Measurements from ENCODE around the gene CAP1. TPM values are rescaled to one million over a fixed set of nuclear protein-coding genes. Genes with fewer than 3 reads are reported as not detected.

Gene CAP1, protein sequence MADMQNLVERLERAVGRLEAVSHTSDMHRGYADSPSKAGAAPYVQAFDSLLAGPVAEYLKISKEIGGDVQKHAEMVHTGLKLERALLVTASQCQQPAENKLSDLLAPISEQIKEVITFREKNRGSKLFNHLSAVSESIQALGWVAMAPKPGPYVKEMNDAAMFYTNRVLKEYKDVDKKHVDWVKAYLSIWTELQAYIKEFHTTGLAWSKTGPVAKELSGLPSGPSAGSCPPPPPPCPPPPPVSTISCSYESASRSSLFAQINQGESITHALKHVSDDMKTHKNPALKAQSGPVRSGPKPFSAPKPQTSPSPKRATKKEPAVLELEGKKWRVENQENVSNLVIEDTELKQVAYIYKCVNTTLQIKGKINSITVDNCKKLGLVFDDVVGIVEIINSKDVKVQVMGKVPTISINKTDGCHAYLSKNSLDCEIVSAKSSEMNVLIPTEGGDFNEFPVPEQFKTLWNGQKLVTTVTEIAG
- total RNA-seq (10 to 100 TPM; 34.2 to 71.0 (median 61.9) TPM), polyA plus RNA-seq (100 to 1,000 TPM in 1 of 3 donors, 10 to 100 TPM in 2; 33.7 to 116 (median 56.6) TPM)
- long read RNA-seq, donor 1, transcript CAP1-206 (13 exons, 2,217 nt), result major isoform, 17 of 33 reads
- long read RNA-seq, donor 1, transcript CAP1-203 (13 exons, 3,105 nt), result minor isoform, 5 of 33 reads
- long read RNA-seq, donor 1, transcript CAP1-202 (13 exons, 1,496 nt), result minor isoform, 5 of 33 reads
- long read RNA-seq, donor 1, partial matches to known transcripts, result 1 of 33 reads
- long read RNA-seq, donor 1, other reads (novel, unspliced or antisense), result 5 of 33 reads
- long read RNA-seq, donor 2, transcript CAP1-203 (13 exons, 3,105 nt), result minor isoform, 20 of 90 reads
- long read RNA-seq, donor 2, transcript CAP1-206 (13 exons, 2,217 nt), result major isoform, 30 of 90 reads
- long read RNA-seq, donor 2, transcript CAP1-202 (13 exons, 1,496 nt), result minor isoform, 10 of 90 reads
- long read RNA-seq, donor 2, partial matches to known transcripts, result 4 of 90 reads
- long read RNA-seq, donor 2, other reads (novel, unspliced or antisense), result 21 of 90 reads

DNA sequence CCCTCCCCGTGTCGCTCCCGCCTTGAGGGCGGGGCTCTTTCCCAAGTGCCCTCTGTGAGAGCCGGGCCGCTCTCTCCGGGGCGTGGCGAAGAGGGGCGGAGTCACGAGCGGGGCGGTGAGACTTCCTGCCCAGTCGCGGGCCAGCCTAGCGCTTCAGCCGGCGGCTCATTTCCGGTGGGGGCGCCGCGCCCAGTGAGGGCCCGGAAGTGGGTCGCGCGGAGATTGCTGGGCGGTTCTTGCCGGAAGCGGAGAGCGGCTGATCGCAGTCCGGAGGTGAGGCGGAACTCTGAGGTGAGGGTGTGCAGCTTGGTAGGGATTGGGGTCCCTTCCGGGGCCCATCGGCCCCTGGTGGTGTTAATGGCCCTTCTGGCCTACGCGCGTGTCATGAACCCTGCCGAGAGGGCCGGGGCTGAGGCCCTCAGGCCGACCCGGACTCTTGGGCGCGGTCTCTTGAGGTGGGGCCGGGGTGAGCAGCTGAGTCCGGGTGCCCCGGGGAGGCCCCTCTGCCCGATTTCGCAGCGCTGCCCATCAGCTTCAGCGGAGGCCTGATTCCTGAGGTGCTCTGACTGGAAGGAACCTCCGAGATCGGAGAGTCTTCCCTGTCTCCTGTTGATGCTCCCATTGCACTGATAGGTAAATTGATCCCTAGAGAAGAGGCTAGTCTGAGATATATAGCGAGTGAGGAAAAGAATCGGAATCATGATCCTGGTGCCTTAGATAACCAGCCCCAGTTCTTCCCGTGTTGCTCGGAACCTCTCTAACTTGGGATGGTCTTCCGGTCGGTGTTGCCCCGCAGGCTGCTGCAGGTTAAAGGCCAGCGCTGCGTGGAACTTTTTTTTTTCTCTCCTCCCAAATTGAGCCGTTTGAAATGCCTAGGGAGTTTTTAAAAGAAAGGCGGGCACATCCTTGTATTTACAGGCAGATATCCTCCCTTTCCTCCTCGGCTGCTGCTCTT is at the start of gene CAP1:
TSS of gene CAP1 (plus strand) at position 219 of the 955 bp plus-strand sequence. CDS start 18,618 bp downstream, outside the sequence.
- H3K27me3 ChIP-seq (ENCODE audit: insufficient read depth in 3 of 3, low read length in 2 of 3), result no peaks in the 10 kb centered on the region
- H3K4me3 ChIP-seq, result peak within 1 kb of the TSS; percentile 94
- H3K4me1 ChIP-seq, result peaks cover 59% of the 10 kb centered on the region
- intact Hi-C loops (cut with DNase I), result loop anchor here in 1 of 2 donors (10.0 kb wide), 1 partner anchor 214 kb away; the partner anchor contains the start of gene ZMPSTE24
- TF ChIP-seq, protein P1, sequence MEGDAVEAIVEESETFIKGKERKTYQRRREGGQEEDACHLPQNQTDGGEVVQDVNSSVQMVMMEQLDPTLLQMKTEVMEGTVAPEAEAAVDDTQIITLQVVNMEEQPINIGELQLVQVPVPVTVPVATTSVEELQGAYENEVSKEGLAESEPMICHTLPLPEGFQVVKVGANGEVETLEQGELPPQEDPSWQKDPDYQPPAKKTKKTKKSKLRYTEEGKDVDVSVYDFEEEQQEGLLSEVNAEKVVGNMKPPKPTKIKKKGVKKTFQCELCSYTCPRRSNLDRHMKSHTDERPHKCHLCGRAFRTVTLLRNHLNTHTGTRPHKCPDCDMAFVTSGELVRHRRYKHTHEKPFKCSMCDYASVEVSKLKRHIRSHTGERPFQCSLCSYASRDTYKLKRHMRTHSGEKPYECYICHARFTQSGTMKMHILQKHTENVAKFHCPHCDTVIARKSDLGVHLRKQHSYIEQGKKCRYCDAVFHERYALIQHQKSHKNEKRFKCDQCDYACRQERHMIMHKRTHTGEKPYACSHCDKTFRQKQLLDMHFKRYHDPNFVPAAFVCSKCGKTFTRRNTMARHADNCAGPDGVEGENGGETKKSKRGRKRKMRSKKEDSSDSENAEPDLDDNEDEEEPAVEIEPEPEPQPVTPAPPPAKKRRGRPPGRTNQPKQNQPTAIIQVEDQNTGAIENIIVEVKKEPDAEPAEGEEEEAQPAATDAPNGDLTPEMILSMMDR (IDR thresholded peaks at IDR 0.05), result no peak
- ATAC-seq, result peak; percentile 90 to 94 (median 92)
- peak within 1 kb of the TSS; percentile 100 for H3K27ac ChIP-seq
- peak; percentile 99 to 100 for DNase-seq
- no peaks in the 10 kb centered on the region for H3K9me3 ChIP-seq
- 0 to 1% (median 0%) methylated on average over 59 to 65 of the region's 65 CpGs for WGBS, 3 donors
- H3K36me3 ChIP-seq (ENCODE audit: insufficient read depth in 1 of 2, low read depth in 1 of 2), result peaks cover 0 to 8% of the 10 kb centered on the region in 2 donors

DNA sequence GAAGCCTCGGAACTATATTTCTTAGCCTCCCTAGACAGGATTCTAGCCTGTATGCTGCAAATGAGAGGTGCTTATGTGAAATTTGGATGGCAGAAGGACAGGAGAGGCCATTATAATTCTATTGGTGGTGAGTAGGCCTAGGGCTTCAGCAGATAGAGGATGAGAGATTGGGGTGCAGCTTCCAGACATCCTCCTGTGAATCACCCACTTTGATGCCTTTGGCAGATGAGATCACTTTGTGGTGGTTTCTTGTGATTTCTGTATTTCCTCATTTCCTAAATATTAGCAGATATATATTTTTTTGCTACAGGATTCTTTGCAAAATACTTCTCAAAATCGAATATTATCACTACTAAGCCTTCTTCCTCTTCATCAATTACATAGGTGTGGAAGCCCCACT is 48.3 kb upstream of the CAP1 start:
- no peak overlapping the region for H3K27ac ChIP-seq

DNA sequence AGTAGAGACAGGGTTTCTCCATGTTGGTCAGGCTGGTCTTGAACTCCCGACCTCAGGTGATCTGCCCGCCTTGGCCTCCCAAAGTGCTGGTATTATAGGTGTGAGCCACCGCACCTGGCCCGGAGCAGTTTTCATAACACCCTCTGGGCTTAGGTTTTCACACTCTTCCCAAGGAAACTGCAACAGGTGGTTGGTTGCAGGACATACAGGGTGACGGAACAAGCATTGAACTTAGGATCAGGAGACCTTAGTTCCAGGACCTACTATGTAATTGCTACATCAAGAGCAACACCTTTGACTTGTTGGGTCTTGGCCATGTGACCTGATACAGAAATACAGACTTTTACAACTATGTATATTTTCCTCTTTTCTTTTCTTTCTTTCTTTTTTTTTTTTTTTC is 47.6 kb upstream of the CAP1 start:
- no peaks in the 10 kb centered on the region for H3K4me1 ChIP-seq
- H3K4me3 ChIP-seq, result no peak overlapping the region
- no peak for DNase-seq
- ATAC-seq, result no peak
- no peaks in the 10 kb centered on the region for H3K27me3 ChIP-seq (ENCODE audit: insufficient read depth in 3 of 3, low read length in 2 of 3)
- H3K36me3 ChIP-seq (ENCODE audit: insufficient read depth in 1 of 2, low read depth in 1 of 2), result no peaks in the 10 kb centered on the region
- 86 to 94% (median 93%) methylated on average over 5 of the region's 5 CpGs for WGBS, 3 donors
- intact Hi-C loops (cut with DNase I), result no loop called here
- TF ChIP-seq, protein P1 (IDR thresholded peaks at IDR 0.05), result no peak
- no peaks in the 10 kb centered on the region for H3K9me3 ChIP-seq
- no peak overlapping the region for H3K27ac ChIP-seq

More for the DNA sequence above, 48.3 kb upstream of the CAP1 start:
- Histone ChIP-seq H3K36me3 (ENCODE audit: insufficient read depth in 1 of 2, low read depth in 1 of 2) (no peaks in the 10 kb centered on the region), H3K4me3 (no peak overlapping the region), H3K4me1 (no peaks in the 10 kb centered on the region), H3K9me3 (no peaks in the 10 kb centered on the region), H3K27me3 (ENCODE audit: insufficient read depth in 3 of 3, low read length in 2 of 3) (no peaks in the 10 kb centered on the region)
- ATAC-seq, result no peak
- 79 to 86% (median 79%) methylated on average over 2 of the region's 2 CpGs for WGBS, 3 donors
- no peak for DNase-seq
- intact Hi-C loops (cut with DNase I), result no loop called here
- TF ChIP-seq, protein P1 (IDR thresholded peaks at IDR 0.05), result no peak

DNA sequence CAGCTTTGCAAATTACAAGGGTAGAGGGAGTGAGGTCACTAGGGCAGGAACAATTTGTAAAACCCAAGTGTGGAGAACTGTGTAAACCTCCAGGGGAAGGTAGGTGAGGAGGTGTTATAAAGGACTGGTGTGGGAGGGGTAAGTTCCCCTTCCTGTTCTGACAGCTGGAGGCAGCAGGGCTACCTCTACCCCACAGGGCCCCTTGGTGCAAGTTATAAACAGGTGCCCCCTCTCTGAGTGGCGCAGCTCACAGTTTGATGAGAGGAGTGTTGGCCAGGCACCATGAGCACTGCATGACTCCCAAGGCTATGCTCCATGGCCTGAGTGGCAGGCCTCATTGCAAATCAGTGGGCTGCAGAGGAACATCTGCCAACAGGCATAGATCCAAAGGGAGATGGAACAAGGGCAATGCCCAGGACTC is 44.5 kb upstream of the CAP1 start:
- no peaks in the 10 kb centered on the region for H3K36me3 ChIP-seq (ENCODE audit: insufficient read depth in 1 of 2, low read depth in 1 of 2)
- no peaks in the 10 kb centered on the region for H3K27me3 ChIP-seq (ENCODE audit: insufficient read depth in 3 of 3, low read length in 2 of 3)
- no peak overlapping the region for H3K4me3 ChIP-seq
- intact Hi-C loops (cut with DNase I), result no loop called here
- no peaks in the 10 kb centered on the region for H3K4me1 ChIP-seq
- DNase-seq (no peak), ATAC-seq (no peak)
- H3K9me3 ChIP-seq, result no peaks in the 10 kb centered on the region
- H3K27ac ChIP-seq, result no peak overlapping the region
- TF ChIP-seq, protein P1 (IDR thresholded peaks at IDR 0.05), result no peak
- WGBS, 3 donors, result 69 to 83% (median 78%) methylated on average over 1 of the region's 1 CpG

All from psoas muscle (tissue), 8 donors.